Activated CD4-positive, alpha-beta T cell treated with anti-CD3 and anti-CD28 coated beads, Interleukin-2, amount 50 U/mL, for 1 hour (primary cell): ENCODE results near the gene TPM1.
"Not testable (repeated sequence)": the region's sequence is repeated elsewhere in the genome, so short reads cannot be mapped to it uniquely, and the experiment has no call there.

ENCODE experiments used
- DNase-seq: peaks from one replicate; pipeline ENCODE4 v3.0.0-alpha.2; 2020

TPM1 gene

DNA sequence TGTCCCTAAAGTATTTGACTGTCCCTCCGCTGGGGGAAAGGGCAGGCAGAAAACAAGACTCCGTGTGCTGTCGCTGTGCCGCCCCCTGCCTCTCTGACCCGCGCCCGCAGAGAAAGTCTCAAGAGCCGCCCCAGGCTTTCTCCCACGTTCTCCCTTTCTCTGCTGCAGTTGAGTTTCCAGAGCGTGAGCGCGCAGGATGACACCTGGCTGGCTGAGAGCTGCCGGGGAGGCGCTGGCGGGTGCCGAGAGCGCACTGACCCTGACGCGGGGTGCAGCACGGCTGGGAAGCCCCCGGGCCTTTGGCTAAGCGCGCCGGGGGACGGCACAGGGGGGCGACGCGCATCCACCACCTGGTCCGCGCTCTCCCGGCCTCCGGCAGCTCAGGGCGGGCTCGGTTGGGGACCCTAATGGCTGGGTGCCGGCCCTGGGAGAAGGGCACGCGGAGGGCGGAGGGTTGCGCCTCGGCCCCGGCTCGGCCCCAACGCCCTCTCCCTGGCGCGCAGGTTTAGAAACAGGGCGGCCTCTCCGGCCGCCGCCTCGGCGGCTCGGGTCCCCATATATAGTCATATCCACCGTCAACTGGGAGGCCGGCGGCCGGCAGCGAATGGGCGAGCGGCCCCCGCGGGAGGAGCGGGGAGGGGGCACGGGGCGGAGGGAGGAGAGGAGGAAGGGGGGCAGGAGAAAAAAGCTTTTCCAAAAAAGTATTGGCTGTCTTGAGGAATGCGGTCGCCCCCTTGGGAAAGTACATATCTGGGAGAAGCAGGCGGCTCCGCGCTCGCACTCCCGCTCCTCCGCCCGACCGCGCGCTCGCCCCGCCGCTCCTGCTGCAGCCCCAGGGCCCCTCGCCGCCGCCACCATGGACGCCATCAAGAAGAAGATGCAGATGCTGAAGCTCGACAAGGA lies at the start of gene TPM1:
Gene TPM1 (plus strand): TSS at position 774 of the 903 bp plus-strand sequence. CDS start 83 bp downstream, at position 857.
- no peak for DNase-seq

GRCh38 chr15:62993066-62993465 lies 49.5 kb upstream of the TPM1 start:
- DNase-seq, result no peak

DNA sequence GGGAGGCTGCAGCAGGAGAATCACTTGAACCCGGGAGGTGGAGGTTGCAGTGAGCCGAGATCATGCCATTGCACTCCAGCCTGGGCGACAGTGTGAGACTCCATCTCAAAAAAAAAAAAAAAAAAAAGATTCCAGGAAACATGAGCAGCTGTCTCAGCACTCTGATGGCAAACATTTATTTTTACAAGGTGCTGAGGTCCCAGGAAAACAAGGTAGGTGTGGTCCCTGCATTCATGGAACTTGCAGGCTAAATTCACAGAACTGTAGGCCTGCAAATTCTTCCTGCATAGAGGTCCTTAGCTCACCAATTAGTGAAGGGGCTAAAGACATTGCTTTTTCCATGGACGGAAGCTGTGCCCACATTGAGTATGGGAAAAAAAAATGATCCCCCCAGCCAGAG lies 48.9 kb upstream of the TPM1 start:
- not testable (repeated sequence) for DNase-seq

- DNase-seq, result no peak
Observed at GRCh38 chr15:62994439-62994838, 48.1 kb upstream of the TPM1 start.

DNA sequence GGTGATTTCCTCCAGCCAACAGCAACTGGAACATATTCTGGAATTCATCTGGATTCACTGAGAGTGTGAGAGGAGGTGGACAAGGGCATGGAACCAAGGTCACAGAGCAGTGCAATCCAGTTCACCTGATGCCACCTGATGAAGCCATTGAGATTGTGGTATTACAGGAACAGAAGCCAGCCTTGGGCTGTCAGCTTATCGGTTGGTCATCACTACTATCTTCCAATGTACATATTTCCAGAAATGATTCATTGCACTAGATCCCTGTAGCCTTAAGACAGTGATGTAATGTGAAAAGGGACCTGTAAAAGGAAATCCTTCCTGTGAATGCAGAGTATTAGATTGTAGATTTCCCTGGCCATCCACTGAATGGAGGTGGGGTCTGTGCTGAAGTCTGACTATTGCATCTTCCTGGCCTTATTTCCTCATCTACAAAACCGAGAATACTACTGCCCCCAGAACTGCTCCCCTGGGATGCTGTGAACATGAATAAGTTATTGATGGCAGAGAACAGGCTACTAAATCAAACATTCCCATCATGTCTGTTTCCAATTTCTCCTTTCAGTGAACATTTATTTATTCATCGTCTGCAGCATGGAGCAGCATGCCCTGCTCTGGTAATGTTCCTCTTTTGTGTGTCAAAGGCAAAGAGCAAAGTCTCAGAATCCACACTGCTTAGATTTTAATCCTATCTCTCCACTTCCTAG lies 47.4 kb upstream of the TPM1 start:
- no peak for DNase-seq

DNA sequence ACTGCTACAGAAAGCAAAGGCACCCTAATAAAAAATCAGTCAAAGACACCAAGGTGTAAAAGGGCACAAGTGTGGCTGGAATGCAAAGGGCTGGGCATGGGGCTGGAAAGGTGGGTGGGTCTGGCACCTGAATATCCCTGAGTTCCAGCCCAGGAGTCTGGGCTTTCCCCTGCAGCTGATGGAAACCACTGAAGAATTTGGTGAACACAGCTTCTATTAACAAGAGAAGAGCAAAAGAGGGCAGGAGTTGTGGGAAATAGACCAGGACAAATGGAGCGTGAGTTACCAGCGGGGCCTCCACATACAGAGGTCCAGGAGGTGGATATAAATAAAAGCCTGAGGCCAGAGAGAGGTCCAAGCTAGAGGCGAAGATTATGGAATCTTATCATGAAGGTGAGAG lies 45.1 kb upstream of the TPM1 start:
- no peak for DNase-seq

DNA sequence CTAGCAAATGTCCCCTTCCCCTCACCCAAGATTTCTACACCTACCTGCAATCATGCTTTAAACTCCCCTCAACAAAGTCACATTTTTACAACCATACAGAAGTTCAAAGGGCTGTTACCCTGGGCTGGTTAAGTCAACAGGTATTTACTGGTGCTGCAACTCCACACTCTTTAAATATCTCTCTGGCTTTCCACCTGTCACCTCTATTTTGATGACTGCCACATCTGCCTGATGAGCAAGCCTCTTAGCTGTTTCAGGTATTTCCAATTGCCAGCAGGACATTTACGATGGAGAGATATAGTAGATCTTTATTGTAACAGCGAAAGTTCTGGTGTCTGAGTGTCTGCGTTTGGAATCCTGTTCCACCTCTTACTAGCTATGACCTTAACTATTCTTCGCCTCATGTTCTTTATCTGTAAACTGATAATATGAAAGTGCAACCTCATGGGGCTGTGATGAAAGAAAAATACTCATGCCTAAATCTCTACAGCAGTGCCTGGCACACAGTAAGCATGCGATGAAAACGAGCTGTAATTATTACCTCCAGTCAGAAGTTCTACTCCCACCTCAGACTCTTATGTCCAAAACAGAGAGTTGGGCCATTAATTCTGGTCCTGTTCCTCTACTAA lies 44.2 kb upstream of the TPM1 start:
- no peak for DNase-seq

DNA sequence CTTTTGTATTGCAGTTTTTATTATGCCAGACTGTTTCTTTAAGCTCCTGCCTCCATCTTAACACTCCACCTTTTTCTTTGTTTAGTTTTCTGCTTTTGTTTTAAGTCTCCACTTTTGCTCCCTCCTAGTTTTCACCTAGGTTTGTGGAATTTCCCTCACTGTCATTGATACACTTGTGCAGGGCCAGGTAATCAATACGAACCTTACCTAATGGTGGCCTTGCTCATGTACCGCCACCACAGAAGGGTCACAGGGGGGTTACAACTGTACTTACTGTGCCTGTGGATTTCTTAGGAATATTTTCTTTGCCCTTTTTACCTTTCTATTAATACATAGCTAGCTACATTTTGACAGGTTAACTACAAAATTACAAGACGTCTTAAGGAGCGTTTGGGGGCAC lies 43.4 kb upstream of the TPM1 start:
- no peak for DNase-seq

- no peak for DNase-seq
Observed at GRCh38 chr15:62999923-63000561, 42.5 kb upstream of the TPM1 start.

GRCh38 chr15:63000706-63001105 lies 41.8 kb upstream of the TPM1 start:
- no peak for DNase-seq

GRCh38 chr15:63004211-63004610 lies 38.3 kb upstream of the TPM1 start:
- DNase-seq, result no peak

GRCh38 chr15:63006032-63006878 lies 36.3 kb upstream of the TPM1 start:
- no peak for DNase-seq

DNA sequence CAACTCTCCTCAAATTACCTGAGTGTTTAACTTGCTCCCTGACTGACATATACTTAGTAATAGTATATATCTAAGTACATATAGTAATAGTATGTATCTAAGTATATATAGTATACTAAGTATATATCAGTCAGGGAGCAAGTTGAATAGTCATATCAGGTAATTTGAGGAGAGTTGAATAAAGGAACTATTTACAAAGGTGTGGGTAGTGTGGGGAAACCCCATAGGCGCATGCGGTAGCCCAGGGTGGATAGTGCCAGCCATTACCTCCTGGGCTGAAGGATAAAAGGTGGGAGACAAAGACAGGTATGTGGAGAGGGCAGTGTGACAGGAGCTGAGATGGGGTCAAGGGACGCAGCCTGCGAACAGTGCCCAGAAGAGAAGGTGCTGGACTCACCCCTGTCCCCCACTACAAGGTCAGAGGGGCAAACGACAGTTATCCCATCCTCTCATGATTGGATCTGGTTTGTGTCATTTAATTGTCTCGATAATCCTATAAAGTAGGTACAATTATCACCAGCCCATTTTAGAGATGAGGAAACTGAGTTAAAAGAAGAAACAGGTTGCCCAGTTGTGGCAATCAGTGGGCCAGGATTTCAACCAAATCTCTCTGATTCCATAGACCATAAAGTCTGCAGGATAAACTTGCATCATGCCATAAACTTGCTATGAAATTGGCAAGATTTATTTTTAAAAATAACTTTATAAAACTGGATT lies 34.1 kb upstream of the TPM1 start:
- DNase-seq, result no peak

DNA sequence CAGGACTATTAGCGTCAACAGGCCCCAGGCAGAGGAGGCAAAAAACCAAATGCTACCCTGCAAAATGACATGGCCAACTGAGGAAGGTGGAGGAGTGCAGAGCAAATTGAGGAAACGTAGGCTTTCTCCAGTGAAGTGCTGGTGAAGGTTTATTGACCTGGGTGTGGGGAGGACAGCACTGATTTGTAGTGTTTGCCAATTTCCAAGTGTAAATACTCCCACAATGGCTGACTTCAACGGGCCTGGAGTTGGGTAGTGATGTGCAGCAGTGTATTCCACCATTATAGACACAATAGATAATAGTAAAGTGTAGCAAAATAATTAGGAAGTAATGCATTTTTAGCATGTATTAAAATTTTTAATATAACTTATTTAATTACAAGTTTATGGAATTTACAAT lies 32.2 kb upstream of the TPM1 start:
- no peak for DNase-seq

DNA sequence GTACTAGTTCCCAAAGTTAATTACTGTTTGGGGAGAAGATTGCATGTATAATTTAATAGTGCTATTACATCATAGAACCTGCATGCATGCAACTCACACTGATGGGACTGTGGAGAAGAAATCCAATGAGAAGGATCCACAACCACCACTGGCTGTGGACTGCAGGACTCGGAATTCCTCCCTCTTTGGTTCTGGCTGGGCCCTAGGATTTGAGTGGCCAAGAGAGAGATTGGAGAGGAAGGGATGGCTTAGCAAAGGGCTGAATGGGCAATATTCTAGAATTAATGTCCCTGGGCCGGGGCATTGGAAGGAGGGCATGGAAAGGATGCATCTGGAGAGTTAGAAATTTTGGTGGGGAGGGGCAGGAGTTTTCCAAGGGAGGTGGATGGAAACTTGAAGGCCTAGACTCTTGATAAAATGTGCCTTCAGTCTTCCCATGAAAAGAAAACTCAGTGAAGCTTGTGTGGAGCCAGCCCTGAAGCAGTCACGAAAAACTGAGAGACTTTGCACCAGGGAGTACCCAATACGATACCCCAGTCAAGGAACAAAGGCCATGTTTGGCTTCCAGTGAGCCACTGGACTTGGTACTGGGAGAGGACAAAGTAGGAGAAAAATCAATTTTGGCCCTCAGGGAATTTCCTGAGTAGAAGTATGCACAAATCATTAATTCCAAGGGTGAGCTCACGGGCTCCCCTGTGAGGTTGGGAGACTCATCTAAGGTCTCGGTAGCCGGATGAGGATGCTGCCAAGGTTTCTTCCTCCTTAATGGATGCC lies 31.4 kb upstream of the TPM1 start:
- DNase-seq, result no peak

DNA sequence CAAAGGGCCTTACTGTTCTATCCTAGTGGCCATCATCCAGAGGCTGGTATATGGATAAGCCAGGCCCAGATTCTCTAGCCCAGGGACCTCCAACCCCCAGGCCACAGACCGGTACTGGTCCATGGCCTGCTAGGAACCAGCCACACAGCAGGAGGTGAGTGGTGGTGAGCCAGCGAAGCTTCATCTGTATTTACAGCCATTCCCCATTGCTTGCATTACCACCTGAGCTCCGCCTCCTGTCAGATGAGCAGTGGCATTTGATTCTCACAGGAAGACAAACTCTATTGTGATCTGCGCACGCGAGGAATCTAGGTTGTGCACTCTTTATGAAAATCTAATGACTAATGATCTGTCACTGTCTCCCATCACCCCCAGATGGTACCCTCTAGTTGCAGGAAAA lies 30.1 kb upstream of the TPM1 start:
- no peak for DNase-seq

DNA sequence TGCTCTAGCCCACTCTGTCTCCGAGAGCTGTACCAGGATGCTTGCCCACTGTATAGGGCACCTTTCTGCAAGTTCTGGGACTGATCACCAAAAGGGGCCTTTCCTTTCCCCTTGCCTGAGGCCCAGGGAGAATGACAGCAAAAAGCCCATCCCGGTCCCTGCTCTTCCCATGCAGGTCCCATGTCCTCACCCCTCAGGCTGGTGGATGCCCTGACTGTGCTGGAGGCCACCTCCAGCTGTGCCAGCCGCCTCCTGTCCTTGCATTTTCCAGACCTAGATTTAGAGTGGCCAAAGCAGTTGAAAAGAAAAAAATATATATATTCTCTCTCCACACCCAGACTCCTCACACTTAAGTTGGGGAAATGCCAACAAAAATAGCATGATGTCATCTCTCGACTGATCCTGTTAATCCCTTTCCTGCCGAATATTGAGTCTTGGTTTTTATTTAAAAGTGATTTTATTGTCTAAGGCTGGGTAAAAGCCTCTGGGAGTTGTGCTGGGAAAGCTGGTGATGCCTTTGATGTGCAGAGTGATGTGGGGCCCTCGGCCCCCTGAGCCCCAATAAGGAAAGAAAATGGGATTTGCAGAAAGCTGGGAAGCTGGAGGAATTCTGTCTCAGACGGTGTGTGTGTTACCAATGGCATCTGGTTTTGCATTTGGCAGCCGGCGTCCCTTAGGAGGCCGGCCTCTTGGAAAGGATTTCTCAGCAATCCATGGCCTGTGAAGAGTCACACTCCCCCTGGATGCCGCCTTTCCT lies 29.3 kb upstream of the TPM1 start:
- DNase-seq, result no peak

- no peak for DNase-seq
Observed at GRCh38 chr15:63014578-63014977, 28.0 kb upstream of the TPM1 start.

DNA sequence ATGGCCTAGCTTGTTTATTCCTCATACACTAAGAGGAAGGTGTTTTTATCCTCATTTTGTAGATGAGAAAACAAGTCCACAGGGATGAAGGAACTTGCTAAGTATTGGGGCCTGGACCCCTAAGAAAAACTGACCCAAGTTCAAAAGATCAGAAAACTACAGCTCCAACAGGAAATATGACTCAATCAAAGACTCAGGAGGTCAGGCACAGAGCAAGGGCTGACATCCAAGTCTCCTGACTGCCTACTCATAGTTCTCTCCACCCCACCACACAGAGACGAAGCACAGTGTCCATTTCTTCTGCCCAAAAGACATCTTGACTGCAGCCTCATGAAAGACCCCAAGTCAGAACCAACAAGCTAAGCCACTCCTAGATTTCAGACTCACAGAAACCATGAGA lies 26.9 kb upstream of the TPM1 start:
- no peak for DNase-seq

DNA sequence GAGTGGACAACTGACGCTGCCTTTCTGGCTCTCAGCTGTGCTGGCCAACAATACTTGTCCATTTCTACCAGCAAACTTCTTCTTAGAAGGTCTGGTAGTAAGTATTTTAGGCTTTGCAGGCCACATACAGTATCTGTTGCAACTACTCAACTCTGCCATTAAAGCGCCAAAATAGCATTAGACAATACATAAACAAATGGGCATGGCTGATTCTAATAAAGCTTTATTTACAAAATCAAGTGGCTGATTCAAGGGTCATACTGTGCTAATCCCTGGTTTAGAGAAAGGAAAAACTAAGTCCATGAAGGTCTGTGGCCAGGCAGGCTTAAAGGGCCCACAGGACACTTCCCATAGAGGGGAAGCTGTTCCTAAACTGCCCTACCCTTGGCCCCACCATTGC lies 26.3 kb upstream of the TPM1 start:
- DNase-seq, result no peak
